Mesenchymal stem cell (in vitro differentiated cells and primary cell): ENCODE results near the gene KCTD16.

ENCODE experiments used
- DNase-seq: peaks from one replicate; pipeline ENCODE4 v3.0.0-alpha.2; 2013
- H2AFZ ChIP-seq: one replicate; pipeline ENCODE4 v1.6.1; 2013; ENCODE audit warnings: low read depth, mild to moderate bottlenecking, control low read depth, inconsistent platforms, low read length, moderate library complexity
- H2AK5ac ChIP-seq: 2 replicates; pipeline ENCODE4 v1.6.1; 2013; ENCODE audit warnings: low read length, moderate library complexity, mild to moderate bottlenecking, inconsistent platforms; ENCODE audit not compliant: severe bottlenecking
- H2BK120ac ChIP-seq: one replicate; pipeline ENCODE4 v1.6.1; 2013; ENCODE audit warnings: low read depth, mild to moderate bottlenecking, inconsistent platforms, low read length, moderate library complexity
- H2BK12ac ChIP-seq, 2 experiments: one replicate each; pipeline ENCODE4 v1.6.1; 2013; ENCODE audit warnings: inconsistent platforms in 2 of 2, low read length in 2 of 2, mild to moderate bottlenecking in 2 of 2, moderate library complexity in 2 of 2, control low read depth in 1 of 2
- H2BK15ac ChIP-seq: one replicate; pipeline ENCODE4 v1.6.1; 2013; ENCODE audit warnings: mild to moderate bottlenecking, low read depth, inconsistent platforms; ENCODE audit not compliant: poor library complexity, severe bottlenecking
- H2BK5ac ChIP-seq: 2 replicates; pipeline ENCODE4 v1.6.1; 2013; ENCODE audit warnings: low read depth, mild to moderate bottlenecking, low read length, control low read depth, inconsistent platforms; ENCODE audit not compliant: poor library complexity, severe bottlenecking
- H3K14ac ChIP-seq, 2 experiments: one replicate each; pipeline ENCODE4 v1.6.1; 2013; ENCODE audit warnings: inconsistent platforms in 2 of 2, low read length in 2 of 2, control low read depth in 1 of 2, mild to moderate bottlenecking in 1 of 2, moderate library complexity in 1 of 2
- H3K18ac ChIP-seq, 2 experiments: one replicate each; pipeline ENCODE4 v1.6.1; 2013; ENCODE audit warnings: inconsistent platforms in 2 of 2, low read length in 2 of 2, control low read depth in 1 of 2, low read depth in 1 of 2, mild to moderate bottlenecking in 1 of 2
- H3K23ac ChIP-seq, 2 experiments: one replicate each; pipeline ENCODE4 v1.6.1; 2013; ENCODE audit warnings: inconsistent platforms in 2 of 2, low read length in 2 of 2, mild to moderate bottlenecking in 2 of 2, moderate library complexity in 2 of 2, control low read depth in 1 of 2
- H3K27ac ChIP-seq: 2 replicates; pipeline ENCODE4 v1.5.1; 2013; ENCODE audit warnings: mild to moderate bottlenecking, moderate library complexity, low read length, control low read depth, inconsistent platforms; ENCODE audit not compliant: poor library complexity, severe bottlenecking
- H3K27me3 ChIP-seq, 2 experiments: 2 replicates each; pipeline versions ENCODE4 v1.6.1 to v1.7.0; 2013; ENCODE audit warnings: low read length in 2 of 2, mild to moderate bottlenecking in 2 of 2, moderate library complexity in 2 of 2, control low read depth in 1 of 2, inconsistent platforms in 1 of 2; ENCODE audit not compliant: control insufficient read depth in 1 of 2, insufficient read depth in 1 of 2
- H3K36me3 ChIP-seq, 2 experiments: 2 replicates each; pipeline versions ENCODE4 v1.6.1 to v1.7.0; 2013; ENCODE audit warnings: low read length in 2 of 2, control low read depth in 1 of 2, inconsistent platforms in 1 of 2, low read depth in 1 of 2, mild to moderate bottlenecking in 1 of 2; ENCODE audit not compliant: insufficient read depth in 2 of 2, control insufficient read depth in 1 of 2
- H3K4ac ChIP-seq, 2 experiments: one replicate each; pipeline ENCODE4 v1.6.1; 2013; ENCODE audit warnings: inconsistent platforms in 2 of 2, low read length in 2 of 2, mild to moderate bottlenecking in 2 of 2, moderate library complexity in 2 of 2, control low read depth in 1 of 2, low read depth in 1 of 2
- H3K4me1 ChIP-seq: 2 replicates; pipeline ENCODE4 v1.6.1; 2013; ENCODE audit warnings: low read depth, low read length, control low read depth; ENCODE audit not compliant: control insufficient read depth, insufficient read depth
- H3K4me2 ChIP-seq: 2 replicates; pipeline ENCODE4 v1.6.1; 2013; ENCODE audit warnings: low read length, mild to moderate bottlenecking, inconsistent platforms; ENCODE audit not compliant: poor library complexity, severe bottlenecking
- H3K4me3 ChIP-seq, 2 experiments: 2 replicates each; pipeline versions ENCODE4 v1.5.1 to v1.7.0; 2013; ENCODE audit warnings: low read length in 2 of 2, mild to moderate bottlenecking in 2 of 2, control low read depth in 1 of 2, low read depth in 1 of 2; ENCODE audit not compliant: insufficient read depth in 1 of 2
- H3K79me1 ChIP-seq: replicated peaks from 2 replicates; pipeline ENCODE4 v1.6.1; 2013; ENCODE audit warnings: mild to moderate bottlenecking, control low read depth, low read length, inconsistent platforms; ENCODE audit not compliant: poor library complexity, severe bottlenecking
- H3K9ac ChIP-seq: 2 replicates; pipeline ENCODE4 v1.7.0; 2013; ENCODE audit warnings: mild to moderate bottlenecking, low read length, moderate library complexity
- H3K9me3 ChIP-seq: 2 replicates; pipeline ENCODE4 v1.7.0; 2013; ENCODE audit warnings: mild to moderate bottlenecking, low read length; ENCODE audit not compliant: control insufficient read depth
- H4K8ac ChIP-seq: one replicate; pipeline ENCODE4 v1.6.1; 2013; ENCODE audit warnings: inconsistent platforms, mild to moderate bottlenecking, low read length, moderate library complexity
- H4K91ac ChIP-seq: one replicate; pipeline ENCODE4 v1.6.1; 2013; ENCODE audit warnings: mild to moderate bottlenecking, low read length, inconsistent platforms
- WGBS: methylation state at CpG from one replicate; pipeline ENCODE4 v1.1.7; 2013; ENCODE audit warnings: mixed read lengths; 5-methylcytosine and 5-hydroxymethylcytosine counted together

The KCTD16 gene

DNA sequence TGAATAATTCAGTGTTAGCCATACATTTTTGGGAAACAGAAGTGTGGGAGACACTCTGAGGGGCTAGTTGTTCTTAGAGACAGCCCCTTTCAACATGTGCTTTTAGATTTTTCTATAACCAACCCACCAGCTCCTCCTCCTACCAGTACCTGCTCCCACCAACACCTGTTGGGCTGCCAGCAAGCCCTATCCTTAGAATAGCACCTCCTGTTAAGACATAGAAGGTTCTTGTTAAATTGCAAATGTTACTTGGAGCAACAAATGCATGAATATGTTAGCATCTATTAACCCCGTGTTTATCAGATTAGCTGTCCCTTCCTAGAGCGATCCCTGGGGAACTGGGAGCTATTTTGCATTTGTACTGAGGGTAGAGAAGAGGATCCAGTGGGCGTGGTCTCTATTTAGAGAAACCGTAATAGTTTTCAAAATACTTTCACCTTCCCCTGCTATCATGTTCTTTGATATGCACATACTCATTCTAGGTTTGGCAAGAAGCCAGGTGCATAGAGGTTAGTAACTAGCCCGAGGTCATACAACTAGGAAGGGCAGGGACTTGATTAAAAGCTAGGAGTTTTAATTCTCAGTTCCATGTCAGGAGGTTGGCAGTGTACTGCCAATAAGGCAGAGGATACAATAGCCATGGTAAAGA, 334.4 kb downstream of the KCTD16 start:
- H2BK12ac ChIP-seq = no peak overlapping the region
- no peak overlapping the region for H3K23ac ChIP-seq
- WGBS = 15% methylated on average over 2 of the region's 5 CpGs
- H2AK5ac ChIP-seq = no peak overlapping the region
- H3K27ac ChIP-seq = no peak overlapping the region
- H3K4me3 ChIP-seq = no peak overlapping the region
- no peak overlapping the region for H2BK120ac ChIP-seq
- H3K9me3 ChIP-seq = no peaks in the 10 kb centered on the region
- no peak overlapping the region for H3K4me2 ChIP-seq
- no peak for DNase-seq
- no peak overlapping the region for H4K8ac ChIP-seq
- H3K4ac ChIP-seq = no peak overlapping the region
- no peak overlapping the region for H2AFZ ChIP-seq
- no peaks in the 10 kb centered on the region for H3K36me3 ChIP-seq
- no peaks in the 10 kb centered on the region for H3K4me1 ChIP-seq
- no peak overlapping the region for H4K91ac ChIP-seq
- H3K9ac ChIP-seq = no peak overlapping the region
- H3K18ac ChIP-seq = no peak overlapping the region
- no peak overlapping the region for H3K14ac ChIP-seq
- no peak overlapping the region for H2BK15ac ChIP-seq
- H3K79me1 ChIP-seq = no peaks in the 10 kb centered on the region
- H2BK5ac ChIP-seq = no peak overlapping the region
- H3K27me3 ChIP-seq = no peaks in the 10 kb centered on the region

- H3K27me3 ChIP-seq = no peaks in the 10 kb centered on the region
- no peak overlapping the region for H3K18ac ChIP-seq
- DNase-seq = no peak
- H3K79me1 ChIP-seq = no peaks in the 10 kb centered on the region
- no peak overlapping the region for H3K9ac ChIP-seq
- no peak overlapping the region for H2BK120ac ChIP-seq
- no peak overlapping the region for H2BK12ac ChIP-seq
- H3K9me3 ChIP-seq = peaks cover 7% of the 10 kb centered on the region
- H2BK15ac ChIP-seq = no peak overlapping the region
- no peak overlapping the region for H3K23ac ChIP-seq
- 88% methylated on average over 10 of the region's 10 CpGs for WGBS
- H2BK5ac ChIP-seq = no peak overlapping the region
- H2AFZ ChIP-seq = no peak overlapping the region
- H3K27ac ChIP-seq = no peak overlapping the region
- no peak overlapping the region for H4K91ac ChIP-seq
- no peak overlapping the region for H3K4me3 ChIP-seq
- no peaks in the 10 kb centered on the region for H3K36me3 ChIP-seq
- H3K4ac ChIP-seq = no peak overlapping the region
- no peak overlapping the region for H3K14ac ChIP-seq
- H2AK5ac ChIP-seq = no peak overlapping the region
- H3K4me2 ChIP-seq = no peak overlapping the region
- H4K8ac ChIP-seq = no peak overlapping the region
- H3K4me1 ChIP-seq = no peaks in the 10 kb centered on the region
Observed at GRCh38 chr5:144510845-144511579, 340.3 kb downstream of the KCTD16 start.

- Histone ChIP-seq H2BK5ac (no peak overlapping the region), H3K4me1 (no peaks in the 10 kb centered on the region), H3K27ac (no peak overlapping the region), H2BK12ac (no peak overlapping the region), H3K4ac (no peak overlapping the region), H3K4me2 (no peak overlapping the region), H4K91ac (no peak overlapping the region), H2BK15ac (no peak overlapping the region), H3K23ac (no peak overlapping the region), H3K4me3 (no peak overlapping the region), H3K14ac (no peak overlapping the region), H3K27me3 (no peaks in the 10 kb centered on the region), H2AK5ac (no peak overlapping the region), H4K8ac (no peak overlapping the region), H3K9me3 (peaks cover 7% of the 10 kb centered on the region), H2BK120ac (no peak overlapping the region), H3K9ac (no peak overlapping the region), H3K36me3 (no peaks in the 10 kb centered on the region), H3K79me1 (no peaks in the 10 kb centered on the region), H3K18ac (no peak overlapping the region), H2AFZ (no peak overlapping the region)
- no peak for DNase-seq
- 89% methylated on average over 2 of the region's 4 CpGs for WGBS
Observed at GRCh38 chr5:144511580-144512072, 341.0 kb downstream of the KCTD16 start.

DNA sequence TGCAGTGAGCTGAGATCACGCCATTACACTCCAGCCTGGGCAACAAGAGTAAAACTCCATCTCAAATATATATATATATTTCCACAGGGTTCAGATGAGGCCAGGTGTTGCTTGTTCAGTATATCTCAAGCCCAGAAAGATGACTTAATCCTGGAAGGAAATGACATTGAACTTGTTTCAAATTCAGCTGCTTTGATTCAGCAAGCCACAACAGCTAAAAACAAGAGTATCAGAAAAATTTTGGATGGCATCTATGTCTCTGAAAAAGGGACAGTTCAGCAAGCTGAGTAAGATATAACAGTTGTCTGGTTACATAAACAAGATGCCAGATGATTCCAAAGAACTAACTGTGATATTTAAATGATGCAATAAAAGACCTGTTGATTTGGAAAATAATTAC, 352.0 kb downstream of the KCTD16 start:
- no peak overlapping the region for H3K27ac ChIP-seq
- no peaks in the 10 kb centered on the region for H3K79me1 ChIP-seq
- H3K23ac ChIP-seq = no peak overlapping the region
- H3K4me1 ChIP-seq = no peaks in the 10 kb centered on the region
- no peak overlapping the region for H3K9ac ChIP-seq
- H3K4ac ChIP-seq = no peak overlapping the region
- H3K4me3 ChIP-seq = no peak overlapping the region
- no peak overlapping the region for H3K4me2 ChIP-seq
- H3K27me3 ChIP-seq = no peaks in the 10 kb centered on the region
- H2BK12ac ChIP-seq = no peak overlapping the region
- WGBS = 100% methylated on average over 1 of the region's 1 CpG
- H2BK15ac ChIP-seq = no peak overlapping the region
- no peak overlapping the region for H2AFZ ChIP-seq
- no peak overlapping the region for H2BK5ac ChIP-seq
- no peak overlapping the region for H4K8ac ChIP-seq
- H3K18ac ChIP-seq = no peak overlapping the region
- no peak overlapping the region for H2BK120ac ChIP-seq
- H3K14ac ChIP-seq = no peak overlapping the region
- H3K36me3 ChIP-seq = no peaks in the 10 kb centered on the region
- peaks cover 20% of the 10 kb centered on the region for H3K9me3 ChIP-seq
- DNase-seq = no peak
- H4K91ac ChIP-seq = no peak overlapping the region
- H2AK5ac ChIP-seq = no peak overlapping the region
